ENCODE results near the gene NR4A3. TPM values are rescaled to one million over a fixed set of nuclear protein-coding genes. Genes with fewer than 3 reads are reported as not detected.

NR4A3 gene
- polyA plus RNA-seq, 2 of the 4 experiments (the other 2 are of a cell fraction) = 1.6 to 2.0 TPM

GRCh38 chr9:99811598-99812383, 9.9 kb upstream of the NR4A3 start:
- WGBS (ENCODE audit: missing lambda C conversion rate) = 88% methylated on average over 8 of the region's 8 CpGs

GRCh38 chr9:99813739-99814138, 7.9 kb upstream of the NR4A3 start:
- DNase-seq (ENCODE audit: low read depth in 1 of 2, low spot score in 1 of 2) (no peak), ATAC-seq (no peak), FAIRE-seq (no peak)
- POLR2A ChIA-PET = no interaction called here
- Histone ChIP-seq H3K4me2 (no peak overlapping the region), H3K27ac (no peak overlapping the region), H3K4me3 (no peak overlapping the region), H3K9me3 (no peaks in the 10 kb centered on the region), H3K4me1 (peaks cover 5% of the 10 kb centered on the region; the same call in 2 of the 3 replicates)
- WGBS (ENCODE audit: missing lambda C conversion rate) = 74% methylated on average over 8 of the region's 8 CpGs
- TF ChIP-seq, protein P1, sequence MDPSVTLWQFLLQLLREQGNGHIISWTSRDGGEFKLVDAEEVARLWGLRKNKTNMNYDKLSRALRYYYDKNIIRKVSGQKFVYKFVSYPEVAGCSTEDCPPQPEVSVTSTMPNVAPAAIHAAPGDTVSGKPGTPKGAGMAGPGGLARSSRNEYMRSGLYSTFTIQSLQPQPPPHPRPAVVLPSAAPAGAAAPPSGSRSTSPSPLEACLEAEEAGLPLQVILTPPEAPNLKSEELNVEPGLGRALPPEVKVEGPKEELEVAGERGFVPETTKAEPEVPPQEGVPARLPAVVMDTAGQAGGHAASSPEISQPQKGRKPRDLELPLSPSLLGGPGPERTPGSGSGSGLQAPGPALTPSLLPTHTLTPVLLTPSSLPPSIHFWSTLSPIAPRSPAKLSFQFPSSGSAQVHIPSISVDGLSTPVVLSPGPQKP (IDR thresholded peaks at IDR 0.05; ENCODE audit: low read depth, low read length) = no peak
- TF ChIP-seq PBX3 (IDR thresholded peaks at IDR 0.05) (no peak), PHF8 (IDR thresholded peaks at IDR 0.05; ENCODE audit: borderline replicate concordance, low read depth) (no peak), HDAC2 (IDR thresholded peaks at IDR 0.05) (no peak), JUN (IDR thresholded peaks at IDR 0.05) (no peak), CEBPB (IDR thresholded peaks at IDR 0.05) (no peak), ZSCAN20 (CRISPR knock-in tag; IDR thresholded peaks at IDR 0.05) (no peak), HOXA7 (CRISPR knock-in tag; IDR thresholded peaks at IDR 0.05) (no peak), RAD21 (conservative IDR thresholded peaks at IDR 0.05 in 1 of 2, IDR thresholded peaks at IDR 0.05 in 1 of 2) (no peak)
- TF ChIP-seq, protein P2, sequence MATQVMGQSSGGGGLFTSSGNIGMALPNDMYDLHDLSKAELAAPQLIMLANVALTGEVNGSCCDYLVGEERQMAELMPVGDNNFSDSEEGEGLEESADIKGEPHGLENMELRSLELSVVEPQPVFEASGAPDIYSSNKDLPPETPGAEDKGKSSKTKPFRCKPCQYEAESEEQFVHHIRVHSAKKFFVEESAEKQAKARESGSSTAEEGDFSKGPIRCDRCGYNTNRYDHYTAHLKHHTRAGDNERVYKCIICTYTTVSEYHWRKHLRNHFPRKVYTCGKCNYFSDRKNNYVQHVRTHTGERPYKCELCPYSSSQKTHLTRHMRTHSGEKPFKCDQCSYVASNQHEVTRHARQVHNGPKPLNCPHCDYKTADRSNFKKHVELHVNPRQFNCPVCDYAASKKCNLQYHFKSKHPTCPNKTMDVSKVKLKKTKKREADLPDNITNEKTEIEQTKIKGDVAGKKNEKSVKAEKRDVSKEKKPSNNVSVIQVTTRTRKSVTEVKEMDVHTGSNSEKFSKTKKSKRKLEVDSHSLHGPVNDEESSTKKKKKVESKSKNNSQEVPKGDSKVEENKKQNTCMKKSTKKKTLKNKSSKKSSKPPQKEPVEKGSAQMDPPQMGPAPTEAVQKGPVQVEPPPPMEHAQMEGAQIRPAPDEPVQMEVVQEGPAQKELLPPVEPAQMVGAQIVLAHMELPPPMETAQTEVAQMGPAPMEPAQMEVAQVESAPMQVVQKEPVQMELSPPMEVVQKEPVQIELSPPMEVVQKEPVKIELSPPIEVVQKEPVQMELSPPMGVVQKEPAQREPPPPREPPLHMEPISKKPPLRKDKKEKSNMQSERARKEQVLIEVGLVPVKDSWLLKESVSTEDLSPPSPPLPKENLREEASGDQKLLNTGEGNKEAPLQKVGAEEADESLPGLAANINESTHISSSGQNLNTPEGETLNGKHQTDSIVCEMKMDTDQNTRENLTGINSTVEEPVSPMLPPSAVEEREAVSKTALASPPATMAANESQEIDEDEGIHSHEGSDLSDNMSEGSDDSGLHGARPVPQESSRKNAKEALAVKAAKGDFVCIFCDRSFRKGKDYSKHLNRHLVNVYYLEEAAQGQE (IDR thresholded peaks at IDR 0.05) = no peak
- CTCF ChIA-PET = no interaction called here

More at GRCh38 chr9:99811598-99812383, 9.9 kb upstream of the NR4A3 start:
- FAIRE-seq (no peak), DNase-seq (ENCODE audit: low read depth in 1 of 2, low spot score in 1 of 2) (no peak), ATAC-seq (no peak)
- Histone ChIP-seq H3K4me3 (no peak overlapping the region), H3K4me2 (no peak overlapping the region), H3K27ac (no peak overlapping the region), H3K9me3 (no peaks in the 10 kb centered on the region), H3K4me1 (no peaks in the 10 kb centered on the region)
- no peak for TF ChIP-seq CBX8 (IDR thresholded peaks at IDR 0.05)
- no peak for TF ChIP-seq MAZ (IDR thresholded peaks at IDR 0.05; ENCODE audit: borderline replicate concordance, low read depth, low read length)
- no peak for TF ChIP-seq JUN (IDR thresholded peaks at IDR 0.05)
- no peak for TF ChIP-seq KDM5A (IDR thresholded peaks at IDR 0.05)
- no peak for TF ChIP-seq ZC3H11A (IDR thresholded peaks at IDR 0.05)
- TF ChIP-seq NR3C1 (IDR thresholded peaks at IDR 0.05) = no peak
- TF ChIP-seq POLR2A (IDR thresholded peaks at IDR 0.05; ENCODE audit: low read length) = no peak
- TF ChIP-seq HEYL (CRISPR knock-in tag; IDR thresholded peaks at IDR 0.05) = no peak
- TF ChIP-seq MYC (IDR thresholded peaks at IDR 0.05; ENCODE audit: borderline replicate concordance, low read length) = no peak
- TF ChIP-seq POLR2AphosphoS2 (conservative IDR thresholded peaks at IDR 0.05; ENCODE audit: low read length) = no peak
- no peak for TF ChIP-seq BHLHE40 (IDR thresholded peaks at IDR 0.05; ENCODE audit: low read depth, low read length)
- TF ChIP-seq JUNB (IDR thresholded peaks at IDR 0.05) = no peak
- ChIA-PET CTCF (interaction anchor here (1.2 to 1.3 kb wide), 2 partner anchors 17 to 627 kb away, joined by 3 to 4 read pairs; no protein-coding TSS in a partner anchor), POLR2A (no interaction called here)
